ENCODE results near the gene PDE6D.
"Not testable (repeated sequence)": the region's sequence is repeated elsewhere in the genome, so short reads cannot be mapped to it uniquely, and the experiment has no call there.

Gene PDE6D

GRCh38 chr2:231720292-231720986, 60.6 kb downstream of the PDE6D start:
- DNase-seq (ENCODE audit: low read depth, low spot score) = no peak

GRCh38 chr2:231718799-231719198, 62.3 kb downstream of the PDE6D start:
- no peak for DNase-seq (ENCODE audit: low read depth, low spot score)

- no peak for DNase-seq (ENCODE audit: low read depth, low spot score)
Observed at GRCh38 chr2:231717281-231718171, 63.6 kb downstream of the PDE6D start.

- DNase-seq (ENCODE audit: low read depth, low spot score) = no peak
Observed at GRCh38 chr2:231716666-231717280, 64.3 kb downstream of the PDE6D start.

GRCh38 chr2:231715988-231716616, 65.0 kb downstream of the PDE6D start:
- DNase-seq (ENCODE audit: low read depth, low spot score) = no peak

GRCh38 chr2:231715499-231715837, 65.6 kb downstream of the PDE6D start:
- DNase-seq (ENCODE audit: low read depth, low spot score) = no peak

GRCh38 chr2:231714639-231715498, 66.2 kb downstream of the PDE6D start:
- DNase-seq (ENCODE audit: low read depth, low spot score) = no peak

GRCh38 chr2:231713730-231714638, 67.1 kb downstream of the PDE6D start:
- DNase-seq (ENCODE audit: low read depth, low spot score) = no peak

GRCh38 chr2:231713406-231713729, 67.7 kb downstream of the PDE6D start:
- DNase-seq (ENCODE audit: low read depth, low spot score) = not testable (repeated sequence)

- not testable (repeated sequence) for DNase-seq (ENCODE audit: low read depth, low spot score)
Observed at GRCh38 chr2:231712451-231713021, 68.5 kb downstream of the PDE6D start.

GRCh38 chr2:231711677-231712450, 69.2 kb downstream of the PDE6D start:
- no peak for DNase-seq (ENCODE audit: low read depth, low spot score)

GRCh38 chr2:231710799-231711676, 70.0 kb downstream of the PDE6D start:
- no peak for DNase-seq (ENCODE audit: low read depth, low spot score)

- DNase-seq (ENCODE audit: low read depth, low spot score) = no peak
Observed at GRCh38 chr2:231709981-231710798, 70.9 kb downstream of the PDE6D start.

- DNase-seq (ENCODE audit: low read depth, low spot score) = no peak
Observed at GRCh38 chr2:231709636-231709980, 71.5 kb downstream of the PDE6D start.

GRCh38 chr2:231708773-231709635, 72.1 kb downstream of the PDE6D start:
- DNase-seq (ENCODE audit: low read depth, low spot score) = no peak
